ENCODE measurements around the gene MYO1H. TPM values are rescaled to one million over a fixed set of nuclear protein-coding genes. Genes with fewer than 3 reads are reported as not detected.
"Not testable (repeated sequence)": the region's sequence is repeated elsewhere in the genome, so short reads cannot be mapped to it uniquely, and the experiment has no call there.

MYO1H gene
- total RNA-seq, 1 donor from 2014 or later = not detected

- not testable (repeated sequence) for ATAC-seq; DNase-seq (ENCODE audit: low spot score)
These were observed 57.1 kb downstream of the MYO1H start for GRCh38 chr12:109404841-109405240.

- not testable (repeated sequence) for DNase-seq (ENCODE audit: low spot score); ATAC-seq
These were observed 58.4 kb downstream of the MYO1H start for GRCh38 chr12:109406147-109406546.

GRCh38 chr12:109418848-109419480 lies 71.3 kb downstream of the MYO1H start:
- DNase-seq (ENCODE audit: low spot score) = no peak

GRCh38 chr12:109421355-109422087 lies 73.8 kb downstream of the MYO1H start:
- DNase-seq (ENCODE audit: low spot score) = no peak
- ATAC-seq = no peak

More at GRCh38 chr12:109418848-109419480, 71.3 kb downstream of the MYO1H start:
- ATAC-seq = no peak

- no peak for ATAC-seq
- DNase-seq (ENCODE audit: low spot score) = no peak
These were observed 74.6 kb downstream of the MYO1H start for GRCh38 chr12:109422251-109422650.

GRCh38 chr12:109423392-109423791 lies 75.7 kb downstream of the MYO1H start:
- DNase-seq (ENCODE audit: low spot score) (no peak), ATAC-seq (no peak)

- ATAC-seq = peak; percentile 97
- DNase-seq (ENCODE audit: low spot score) = peak; percentile 81
These were observed 80.4 kb downstream of the MYO1H start for GRCh38 chr12:109428037-109428629.

GRCh38 chr12:109428804-109429203 lies 81.1 kb downstream of the MYO1H start:
- DNase-seq (ENCODE audit: low spot score); ATAC-seq: not testable (repeated sequence)

- no peak for ATAC-seq
These were observed 82.5 kb downstream of the MYO1H start for GRCh38 chr12:109430244-109430643.

GRCh38 chr12:109432431-109432830 lies 84.7 kb downstream of the MYO1H start:
- no peak for DNase-seq (ENCODE audit: low spot score)
- no peak for ATAC-seq

More at GRCh38 chr12:109430244-109430643, 82.5 kb downstream of the MYO1H start:
- DNase-seq (ENCODE audit: low spot score) = no peak

GRCh38 chr12:109432842-109433304 lies 85.2 kb downstream of the MYO1H start:
- peak; percentile 92 for ATAC-seq
- peak; percentile 87 for DNase-seq (ENCODE audit: low spot score)

GRCh38 chr12:109433618-109434017 lies 85.9 kb downstream of the MYO1H start:
- DNase-seq (ENCODE audit: low spot score) = no peak

GRCh38 chr12:109434582-109434981 lies 86.9 kb downstream of the MYO1H start:
- DNase-seq (ENCODE audit: low spot score) = no peak
- no peak for ATAC-seq

More at GRCh38 chr12:109433618-109434017, 85.9 kb downstream of the MYO1H start:
- peak; percentile 35 for ATAC-seq

- DNase-seq (ENCODE audit: low spot score) = no peak
- no peak for ATAC-seq
These were observed 87.9 kb downstream of the MYO1H start for GRCh38 chr12:109435428-109436187.

- DNase-seq (ENCODE audit: low spot score) (no peak), ATAC-seq (no peak)
These were observed 88.5 kb downstream of the MYO1H start for GRCh38 chr12:109436188-109436560.

- no peak for ATAC-seq
- DNase-seq (ENCODE audit: low spot score) = no peak
These were observed 91.5 kb downstream of the MYO1H start for GRCh38 chr12:109439181-109439580.

- not testable (repeated sequence) for ATAC-seq
These were observed 92.3 kb downstream of the MYO1H start for GRCh38 chr12:109439951-109440350.

GRCh38 chr12:109440851-109441490 lies 93.3 kb downstream of the MYO1H start:
- ATAC-seq = no peak
- DNase-seq (ENCODE audit: low spot score) = no peak

More at GRCh38 chr12:109439951-109440350, 92.3 kb downstream of the MYO1H start:
- not testable (repeated sequence) for DNase-seq (ENCODE audit: low spot score)

- DNase-seq (ENCODE audit: low spot score) (no peak), ATAC-seq (no peak)
These were observed 96.1 kb downstream of the MYO1H start for GRCh38 chr12:109443794-109444193.

GRCh38 chr12:109444259-109444658 lies 96.6 kb downstream of the MYO1H start:
- ATAC-seq = no peak

More at GRCh38 chr12:109444259-109444658, 96.6 kb downstream of the MYO1H start:
- no peak for DNase-seq (ENCODE audit: low spot score)
